Measurements from ENCODE around the gene NEIL1. TPM values are rescaled to one million over a fixed set of nuclear protein-coding genes. Genes with fewer than 3 reads are reported as not detected.
"Not testable (repeated sequence)": the region's sequence is repeated elsewhere in the genome, so short reads cannot be mapped to it uniquely, and the experiment has no call there.

The NEIL1 gene
- polyA plus RNA-seq, 1 experiment = 1.1 TPM

DNA sequence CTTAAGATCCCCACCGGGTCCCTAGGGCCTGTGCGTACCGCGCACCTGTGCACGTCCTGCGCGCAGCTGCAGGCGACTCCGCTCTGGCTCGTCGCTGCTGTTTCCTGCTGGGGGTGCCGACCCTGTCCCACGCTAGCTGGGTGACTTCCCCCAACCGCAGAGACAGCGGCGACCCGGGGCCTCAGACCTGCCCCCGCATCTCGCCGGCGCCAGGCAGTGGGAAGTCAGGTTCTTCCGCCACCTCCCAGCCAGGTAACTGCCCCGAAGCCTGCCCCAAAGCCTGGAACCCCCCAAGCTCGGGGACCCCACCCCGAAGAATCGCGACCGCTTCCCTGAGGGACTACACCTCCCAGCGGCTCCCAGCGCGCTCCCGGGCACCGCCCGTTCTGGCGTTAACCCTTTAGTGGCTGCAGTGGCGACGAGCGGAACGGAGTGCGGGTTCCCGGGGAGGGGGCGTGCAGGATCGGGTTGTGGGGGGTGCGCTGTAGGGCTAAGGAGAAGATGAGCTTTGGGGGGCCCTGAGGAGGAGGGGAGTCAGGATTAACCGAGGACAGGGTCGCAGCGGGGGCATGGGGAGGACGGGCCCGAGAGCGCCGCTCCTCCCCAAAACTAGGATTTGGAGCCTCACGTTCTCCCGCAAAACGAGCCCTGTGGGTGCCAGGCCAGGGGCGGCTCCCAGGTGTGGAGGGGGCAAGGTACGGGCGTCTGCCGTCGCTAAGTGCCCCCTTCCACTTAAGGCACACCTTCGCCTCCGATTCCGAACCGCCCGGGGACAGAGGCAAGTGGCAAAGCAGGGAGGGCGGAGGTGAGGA lies 589 bp downstream of the NEIL1 start:
- ChIA-PET POLR2A (interaction anchor here (0.6 to 2.4 kb wide), 4 partner anchors 12 to 104 kb away, joined by 3 to 10 read pairs (median 4); partner anchors contain the start of genes MAN2C1 and SIN3A), CTCF (no interaction called here)
- Histone ChIP-seq H3K27me3 (ENCODE audit: control insufficient read depth, insufficient read depth, low read length) (peaks cover 22% of the 10 kb centered on the region), H3K4me3 (ENCODE audit: low read depth, low read length) (peak overlapping the region; percentile 69), H3K27ac (ENCODE audit: low read depth, low read length) (no peak overlapping the region), H3K9me3 (ENCODE audit: control insufficient read depth, insufficient read depth, low read length) (no peaks in the 10 kb centered on the region; the same call in 1 of the 2 replicates)
- no peak for DNase-seq (ENCODE audit: low read depth, low spot score)
- TF ChIP-seq, protein P1, sequence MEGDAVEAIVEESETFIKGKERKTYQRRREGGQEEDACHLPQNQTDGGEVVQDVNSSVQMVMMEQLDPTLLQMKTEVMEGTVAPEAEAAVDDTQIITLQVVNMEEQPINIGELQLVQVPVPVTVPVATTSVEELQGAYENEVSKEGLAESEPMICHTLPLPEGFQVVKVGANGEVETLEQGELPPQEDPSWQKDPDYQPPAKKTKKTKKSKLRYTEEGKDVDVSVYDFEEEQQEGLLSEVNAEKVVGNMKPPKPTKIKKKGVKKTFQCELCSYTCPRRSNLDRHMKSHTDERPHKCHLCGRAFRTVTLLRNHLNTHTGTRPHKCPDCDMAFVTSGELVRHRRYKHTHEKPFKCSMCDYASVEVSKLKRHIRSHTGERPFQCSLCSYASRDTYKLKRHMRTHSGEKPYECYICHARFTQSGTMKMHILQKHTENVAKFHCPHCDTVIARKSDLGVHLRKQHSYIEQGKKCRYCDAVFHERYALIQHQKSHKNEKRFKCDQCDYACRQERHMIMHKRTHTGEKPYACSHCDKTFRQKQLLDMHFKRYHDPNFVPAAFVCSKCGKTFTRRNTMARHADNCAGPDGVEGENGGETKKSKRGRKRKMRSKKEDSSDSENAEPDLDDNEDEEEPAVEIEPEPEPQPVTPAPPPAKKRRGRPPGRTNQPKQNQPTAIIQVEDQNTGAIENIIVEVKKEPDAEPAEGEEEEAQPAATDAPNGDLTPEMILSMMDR (IDR thresholded peaks at IDR 0.05; ENCODE audit: low read depth, low read length) = no peak

- no peaks in the 10 kb centered on the region; the same call in 1 of the 2 replicates for H3K9me3 ChIP-seq (ENCODE audit: control insufficient read depth, insufficient read depth, low read length)
- no peak overlapping the region for H3K27ac ChIP-seq (ENCODE audit: low read depth, low read length)
- ChIA-PET POLR2A (interaction anchor here (0.6 to 2.4 kb wide), 4 partner anchors 11 to 104 kb away, joined by 3 to 10 read pairs (median 4); partner anchors contain the start of genes MAN2C1 and SIN3A), CTCF (no interaction called here)
- peaks cover 22% of the 10 kb centered on the region for H3K27me3 ChIP-seq (ENCODE audit: control insufficient read depth, insufficient read depth, low read length)
- TF ChIP-seq, protein P1 (IDR thresholded peaks at IDR 0.05; ENCODE audit: low read depth, low read length) = no peak
- peak overlapping the region; percentile 69 for H3K4me3 ChIP-seq (ENCODE audit: low read depth, low read length)
- DNase-seq (ENCODE audit: low read depth, low spot score) = no peak
Measured at GRCh38 chr15:75348034-75348561, 1.3 kb downstream of the NEIL1 start.

GRCh38 chr15:75348562-75349350 lies 1.9 kb downstream of the NEIL1 start:
- POLR2A ChIA-PET = interaction anchor here (0.6 to 2.4 kb wide), 4 partner anchors 15 to 103 kb away, joined by 3 to 10 read pairs (median 4); partner anchors contain the start of genes MAN2C1 and SIN3A
- Histone ChIP-seq H3K9me3 (ENCODE audit: control insufficient read depth, insufficient read depth, low read length) (no peaks in the 10 kb centered on the region; the same call in 1 of the 2 replicates), H3K27me3 (ENCODE audit: control insufficient read depth, insufficient read depth, low read length) (peaks cover 22% of the 10 kb centered on the region), H3K27ac (ENCODE audit: low read depth, low read length) (no peak overlapping the region), H3K4me3 (ENCODE audit: low read depth, low read length) (peak overlapping the region; percentile 69)
- CTCF ChIA-PET = no interaction called here
- TF ChIP-seq, protein P1 (IDR thresholded peaks at IDR 0.05; ENCODE audit: low read depth, low read length) = no peak
- DNase-seq (ENCODE audit: low read depth, low spot score) = no peak

- H3K4me3 ChIP-seq (ENCODE audit: low read depth, low read length); H3K27ac ChIP-seq (ENCODE audit: low read depth, low read length); H3K9me3 ChIP-seq (ENCODE audit: control insufficient read depth, insufficient read depth, low read length); DNase-seq (ENCODE audit: low read depth, low spot score); CTCF ChIA-PET: not testable (repeated sequence)
- POLR2A ChIA-PET = interaction anchor here (0.6 to 2.4 kb wide), 3 partner anchors 19 to 102 kb away, joined by 3 to 10 read pairs (median 4); partner anchors contain the start of genes MAN2C1 and SIN3A
- H3K27me3 ChIP-seq (ENCODE audit: control insufficient read depth, insufficient read depth, low read length) = peaks cover 22% of the 10 kb centered on the region
Measured at GRCh38 chr15:75349351-75349669, 2.5 kb downstream of the NEIL1 start.

GRCh38 chr15:75349851-75350588 lies 3.2 kb downstream of the NEIL1 start:
- TF ChIP-seq, protein P1 (IDR thresholded peaks at IDR 0.05; ENCODE audit: low read depth, low read length) = no peak
- CTCF ChIA-PET = no interaction called here
- Histone ChIP-seq H3K9me3 (ENCODE audit: control insufficient read depth, insufficient read depth, low read length) (no peaks in the 10 kb centered on the region; the same call in 1 of the 2 replicates), H3K27ac (ENCODE audit: low read depth, low read length) (no peak overlapping the region), H3K27me3 (ENCODE audit: control insufficient read depth, insufficient read depth, low read length) (peaks cover 22% of the 10 kb centered on the region), H3K4me3 (ENCODE audit: low read depth, low read length) (no peak overlapping the region)
- no peak for DNase-seq (ENCODE audit: low read depth, low spot score)
- POLR2A ChIA-PET = interaction anchor here (0.5 to 2.4 kb wide), 2 partner anchors 18 to 697 kb away, joined by 3 to 10 read pairs; partner anchors contain the start of gene MAN2C1
